GM11168 (cell line): Measurements from ENCODE around the gene ANAPC13.

Experiments
- in situ Hi-C: fragments of 300-500 bp; cut with MboI; formaldehyde crosslinking; loops from one replicate; pipeline ENCODE4 v1.12.0; 2022; ENCODE audit warnings: low sequenced_read_pairs; ENCODE audit not compliant: unreplicated experiment

Gene ANAPC13

GRCh38 chr3:134483195-134483900 is 2.4 kb downstream of the ANAPC13 start:
- in situ Hi-C loops = no loop called here

GRCh38 chr3:134482622-134483021 is 3.2 kb downstream of the ANAPC13 start:
- in situ Hi-C loops = no loop called here

GRCh38 chr3:134481166-134481565 is 4.6 kb downstream of the ANAPC13 start:
- in situ Hi-C loops = no loop called here

- in situ Hi-C loops = no loop called here
Observed at GRCh38 chr3:134480546-134480945, 5.2 kb downstream of the ANAPC13 start.

- in situ Hi-C loops = loop anchor here (10.0 kb wide), 1 partner anchor 263 kb away; no protein-coding TSS in a partner anchor
Observed at GRCh38 chr3:134477938-134478337, 7.8 kb downstream of the ANAPC13 start.

- in situ Hi-C loops = loop anchor here (10.0 kb wide), 1 partner anchor 262 kb away; no protein-coding TSS in a partner anchor
Observed at GRCh38 chr3:134477002-134477401, 8.8 kb downstream of the ANAPC13 start.

GRCh38 chr3:134476306-134476705 is 9.5 kb downstream of the ANAPC13 start:
- in situ Hi-C loops = loop anchor here (10.0 kb wide), 1 partner anchor 262 kb away; no protein-coding TSS in a partner anchor

- in situ Hi-C loops = loop anchor here (5.0 to 10.0 kb wide), 2 partner anchors 168 to 260 kb away; no protein-coding TSS in a partner anchor
Observed at GRCh38 chr3:134474956-134475355, 10.8 kb downstream of the ANAPC13 start.

GRCh38 chr3:134473868-134474546 is 11.8 kb downstream of the ANAPC13 start:
- in situ Hi-C loops = loop anchor here (5.0 to 10.0 kb wide), 2 partner anchors 167 to 259 kb away; no protein-coding TSS in a partner anchor

- in situ Hi-C loops = loop anchor here (5.0 to 10.0 kb wide), 2 partner anchors 166 to 258 kb away; no protein-coding TSS in a partner anchor
Observed at GRCh38 chr3:134472831-134473230, 13.0 kb downstream of the ANAPC13 start.

- in situ Hi-C loops = loop anchor here (5.0 to 10.0 kb wide), 2 partner anchors 164 to 257 kb away; no protein-coding TSS in a partner anchor
Observed at GRCh38 chr3:134471521-134472193, 14.1 kb downstream of the ANAPC13 start.

GRCh38 chr3:134468519-134468918 is 17.3 kb downstream of the ANAPC13 start:
- in situ Hi-C loops = no loop called here

- in situ Hi-C loops = no loop called here
Observed at GRCh38 chr3:134466331-134466730, 19.5 kb downstream of the ANAPC13 start.

- in situ Hi-C loops = no loop called here
Observed at GRCh38 chr3:134464689-134465365, 21.0 kb downstream of the ANAPC13 start.

GRCh38 chr3:134464064-134464688 is 21.6 kb downstream of the ANAPC13 start:
- in situ Hi-C loops = no loop called here

GRCh38 chr3:134463676-134464063 is 22.1 kb downstream of the ANAPC13 start:
- in situ Hi-C loops = no loop called here

- in situ Hi-C loops = no loop called here
Observed at GRCh38 chr3:134462331-134462941, 23.3 kb downstream of the ANAPC13 start.

- in situ Hi-C loops = no loop called here
Observed at GRCh38 chr3:134460965-134461364, 24.8 kb downstream of the ANAPC13 start.

GRCh38 chr3:134459562-134459961 is 26.2 kb downstream of the ANAPC13 start:
- in situ Hi-C loops = no loop called here
